ENCODE data around the gene PRSS36.
"Not testable (repeated sequence)": the region's sequence is repeated elsewhere in the genome, so short reads cannot be mapped to it uniquely, and the experiment has no call there.

Gene PRSS36

GRCh38 chr16:31120129-31120528, 29.7 kb downstream of the PRSS36 start:
- DNase-seq: no peak

- DNase-seq: no peak
Measured at GRCh38 chr16:31118223-31119155, 31.4 kb downstream of the PRSS36 start.

GRCh38 chr16:31117384-31118222, 32.3 kb downstream of the PRSS36 start, which contains the start of gene KAT8:
Gene KAT8 (plus strand): TSS chr16:31117664. CDS start chr16:31117682, 18 bp downstream.
- peak; percentile 95 for DNase-seq

- DNase-seq: no peak
Measured at GRCh38 chr16:31114468-31114867, 35.4 kb downstream of the PRSS36 start.

GRCh38 chr16:31113121-31114120, 36.4 kb downstream of the PRSS36 start:
- no peak for DNase-seq

GRCh38 chr16:31112711-31113110, 37.2 kb downstream of the PRSS36 start:
- no peak for DNase-seq

- DNase-seq: no peak
Measured at GRCh38 chr16:31111881-31112466, 37.9 kb downstream of the PRSS36 start.

- DNase-seq: no peak
Measured at GRCh38 chr16:31110106-31111034, 39.5 kb downstream of the PRSS36 start.

GRCh38 chr16:31109622-31110021, 40.2 kb downstream of the PRSS36 start:
- DNase-seq: no peak

- no peak for DNase-seq
Measured at GRCh38 chr16:31108794-31109558, 40.9 kb downstream of the PRSS36 start.

- peak; percentile 72 for DNase-seq
Measured at GRCh38 chr16:31108035-31108793, 41.7 kb downstream of the PRSS36 start, which contains the start of gene BCKDK. Gene BCKDK (plus strand): TSS chr16:31108386. CDS start chr16:31109224, 838 bp downstream.

- no peak for DNase-seq
Measured at GRCh38 chr16:31107465-31107867, 42.4 kb downstream of the PRSS36 start.

GRCh38 chr16:31106509-31107464, 43.1 kb downstream of the PRSS36 start:
- DNase-seq: no peak

- DNase-seq: no peak
Measured at GRCh38 chr16:31105677-31106213, 44.1 kb downstream of the PRSS36 start.

GRCh38 chr16:31100876-31101641, 48.8 kb downstream of the PRSS36 start:
- DNase-seq: not testable (repeated sequence)

GRCh38 chr16:31099860-31100638, 49.8 kb downstream of the PRSS36 start:
- no peak for DNase-seq
